Measurements from ENCODE around the gene RAB3IL1. TPM values are rescaled to one million over a fixed set of nuclear protein-coding genes. Genes with fewer than 3 reads are reported as not detected.

The RAB3IL1 gene
- total and polyA plus RNA-seq, 9 of the 15 experiments (the other 6 are each of a cell fraction or from before 2014, with no cell fraction given) = 0.15 to 42.6 (median 15.5) TPM

DNA sequence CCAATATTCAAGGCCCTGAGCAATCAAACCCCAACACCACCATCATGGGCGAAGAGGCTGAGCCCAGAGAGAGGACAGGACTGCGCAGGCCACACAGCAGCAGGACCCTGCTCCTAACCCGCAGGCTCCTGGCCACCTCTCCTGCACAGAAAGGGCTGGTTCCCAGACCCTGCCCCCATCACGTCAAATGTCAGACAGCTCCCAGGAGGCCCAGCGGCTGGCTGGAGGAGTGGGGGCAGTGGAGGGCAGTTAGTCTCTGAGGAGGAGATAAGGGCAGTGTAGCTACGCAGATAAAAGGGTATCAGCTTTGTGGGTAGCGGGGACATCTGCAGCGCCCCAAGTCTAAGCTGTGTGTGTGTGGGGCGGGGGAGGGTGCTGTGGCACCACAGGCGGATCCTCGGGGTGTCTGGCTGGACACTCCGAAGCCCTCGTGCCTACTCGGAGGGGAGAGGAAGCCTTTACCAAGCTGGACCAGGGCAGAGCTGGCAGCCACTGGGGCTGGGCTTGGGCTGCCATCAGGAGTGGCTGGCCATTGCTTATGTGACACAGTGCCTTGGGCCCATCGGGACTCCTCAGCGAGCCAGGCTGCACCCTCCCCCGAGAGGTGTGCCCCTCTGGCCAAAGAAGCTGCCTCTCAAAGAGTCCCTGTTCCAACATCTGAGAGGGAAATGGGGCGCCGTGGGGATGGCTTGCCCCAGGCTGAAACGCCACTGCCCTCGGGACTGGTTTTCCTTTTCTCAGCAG lies 47.5 kb downstream of the RAB3IL1 start (continued):
- TF ChIP-seq, protein P1, sequence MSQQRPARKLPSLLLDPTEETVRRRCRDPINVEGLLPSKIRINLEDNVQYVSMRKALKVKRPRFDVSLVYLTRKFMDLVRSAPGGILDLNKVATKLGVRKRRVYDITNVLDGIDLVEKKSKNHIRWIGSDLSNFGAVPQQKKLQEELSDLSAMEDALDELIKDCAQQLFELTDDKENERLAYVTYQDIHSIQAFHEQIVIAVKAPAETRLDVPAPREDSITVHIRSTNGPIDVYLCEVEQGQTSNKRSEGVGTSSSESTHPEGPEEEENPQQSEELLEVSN (IDR thresholded peaks at IDR 0.05; ENCODE audit: borderline replicate concordance in 1 of 2, extremely low read depth in 1 of 2, insufficient read depth in 1 of 2, insufficient read length in 1 of 2, low read depth in 1 of 2, low read length in 1 of 2, poor library complexity in 1 of 2, severe bottlenecking in 1 of 2) = peak; percentile 26 to 31
- peak; percentile 92 for TF ChIP-seq ZNF766 (CRISPR knock-in tag; conservative IDR thresholded peaks at IDR 0.05)
- no peak for TF ChIP-seq ZNF77 (CRISPR knock-in tag; IDR thresholded peaks at IDR 0.05)
- TF ChIP-seq, protein P2, sequence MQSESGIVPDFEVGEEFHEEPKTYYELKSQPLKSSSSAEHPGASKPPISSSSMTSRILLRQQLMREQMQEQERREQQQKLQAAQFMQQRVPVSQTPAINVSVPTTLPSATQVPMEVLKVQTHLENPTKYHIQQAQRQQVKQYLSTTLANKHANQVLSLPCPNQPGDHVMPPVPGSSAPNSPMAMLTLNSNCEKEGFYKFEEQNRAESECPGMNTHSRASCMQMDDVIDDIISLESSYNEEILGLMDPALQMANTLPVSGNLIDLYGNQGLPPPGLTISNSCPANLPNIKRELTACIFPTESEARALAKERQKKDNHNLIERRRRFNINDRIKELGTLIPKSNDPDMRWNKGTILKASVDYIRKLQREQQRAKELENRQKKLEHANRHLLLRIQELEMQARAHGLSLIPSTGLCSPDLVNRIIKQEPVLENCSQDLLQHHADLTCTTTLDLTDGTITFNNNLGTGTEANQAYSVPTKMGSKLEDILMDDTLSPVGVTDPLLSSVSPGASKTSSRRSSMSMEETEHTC (IDR thresholded peaks at IDR 0.05) = 0 out of 2 replicates have a peak, but pooled peaks have one; percentile 66
- TF ChIP-seq NR2F6 (CRISPR knock-in tag; IDR thresholded peaks at IDR 0.05) = no peak
- peak; percentile 80 for TF ChIP-seq FOXM1 (IDR thresholded peaks at IDR 0.05; ENCODE audit: low read depth)
- no peak for TF ChIP-seq FOXM1 (CRISPR knock-in tag; IDR thresholded peaks at IDR 0.05; ENCODE audit: low read depth)
- peak; percentile 81 to 87 for TF ChIP-seq TRIM24 (IDR thresholded peaks at IDR 0.05)
- TF ChIP-seq BRF1 (IDR thresholded peaks at IDR 0.05; ENCODE audit: borderline replicate concordance, extremely low read depth, insufficient read length) = no peak
- TF ChIP-seq SLC30A9 (CRISPR knock-in tag; IDR thresholded peaks at IDR 0.05) = no peak
- TF ChIP-seq, protein P3, sequence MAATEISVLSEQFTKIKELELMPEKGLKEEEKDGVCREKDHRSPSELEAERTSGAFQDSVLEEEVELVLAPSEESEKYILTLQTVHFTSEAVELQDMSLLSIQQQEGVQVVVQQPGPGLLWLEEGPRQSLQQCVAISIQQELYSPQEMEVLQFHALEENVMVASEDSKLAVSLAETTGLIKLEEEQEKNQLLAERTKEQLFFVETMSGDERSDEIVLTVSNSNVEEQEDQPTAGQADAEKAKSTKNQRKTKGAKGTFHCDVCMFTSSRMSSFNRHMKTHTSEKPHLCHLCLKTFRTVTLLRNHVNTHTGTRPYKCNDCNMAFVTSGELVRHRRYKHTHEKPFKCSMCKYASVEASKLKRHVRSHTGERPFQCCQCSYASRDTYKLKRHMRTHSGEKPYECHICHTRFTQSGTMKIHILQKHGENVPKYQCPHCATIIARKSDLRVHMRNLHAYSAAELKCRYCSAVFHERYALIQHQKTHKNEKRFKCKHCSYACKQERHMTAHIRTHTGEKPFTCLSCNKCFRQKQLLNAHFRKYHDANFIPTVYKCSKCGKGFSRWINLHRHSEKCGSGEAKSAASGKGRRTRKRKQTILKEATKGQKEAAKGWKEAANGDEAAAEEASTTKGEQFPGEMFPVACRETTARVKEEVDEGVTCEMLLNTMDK (IDR thresholded peaks at IDR 0.05; ENCODE audit: borderline replicate concordance, insufficient read depth, low read depth, low read length, poor library complexity, severe bottlenecking) = no peak
- no peak for TF ChIP-seq SAFB (IDR thresholded peaks at IDR 0.05; ENCODE audit: borderline replicate concordance, low read depth, low read length)
- TF ChIP-seq TEAD4 (IDR thresholded peaks at IDR 0.05; ENCODE audit: low read length) = peak; percentile 94
- no peak for TF ChIP-seq TEAD4 (CRISPR knock-in tag; IDR thresholded peaks at IDR 0.05; ENCODE audit: borderline replicate concordance)
- no peak for TF ChIP-seq SMARCB1 (IDR thresholded peaks at IDR 0.05; ENCODE audit: insufficient read length, low read depth)
- TF ChIP-seq, protein P4, sequence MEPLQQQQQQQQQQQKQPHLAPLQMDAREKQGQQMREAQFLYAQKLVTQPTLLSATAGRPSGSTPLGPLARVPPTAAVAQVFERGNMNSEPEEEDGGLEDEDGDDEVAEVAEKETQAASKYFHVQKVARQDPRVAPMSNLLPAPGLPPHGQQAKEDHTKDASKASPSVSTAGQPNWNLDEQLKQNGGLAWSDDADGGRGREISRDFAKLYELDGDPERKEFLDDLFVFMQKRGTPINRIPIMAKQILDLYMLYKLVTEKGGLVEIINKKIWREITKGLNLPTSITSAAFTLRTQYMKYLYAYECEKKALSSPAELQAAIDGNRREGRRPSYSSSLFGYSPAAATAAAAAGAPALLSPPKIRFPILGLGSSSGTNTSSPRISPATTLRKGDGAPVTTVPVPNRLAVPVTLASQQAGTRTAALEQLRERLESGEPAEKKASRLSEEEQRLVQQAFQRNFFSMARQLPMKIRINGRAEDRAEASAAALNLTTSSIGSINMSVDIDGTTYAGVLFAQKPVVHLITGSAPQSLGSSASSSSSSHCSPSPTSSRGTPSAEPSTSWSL (CRISPR knock-in tag; IDR thresholded peaks at IDR 0.05; ENCODE audit: borderline replicate concordance) = no peak
- no peak; the same call in 1 of the 2 replicates for TF ChIP-seq ZFPM2 (CRISPR knock-in tag; IDR thresholded peaks at IDR 0.05)
- TF ChIP-seq PTRF (tag; IDR thresholded peaks at IDR 0.05) = no peak
- TF ChIP-seq NFATC3 (IDR thresholded peaks at IDR 0.05) = no peak
- peak; percentile 98 for TF ChIP-seq CBFA2T3 (IDR thresholded peaks at IDR 0.05)
- TF ChIP-seq, protein P5, sequence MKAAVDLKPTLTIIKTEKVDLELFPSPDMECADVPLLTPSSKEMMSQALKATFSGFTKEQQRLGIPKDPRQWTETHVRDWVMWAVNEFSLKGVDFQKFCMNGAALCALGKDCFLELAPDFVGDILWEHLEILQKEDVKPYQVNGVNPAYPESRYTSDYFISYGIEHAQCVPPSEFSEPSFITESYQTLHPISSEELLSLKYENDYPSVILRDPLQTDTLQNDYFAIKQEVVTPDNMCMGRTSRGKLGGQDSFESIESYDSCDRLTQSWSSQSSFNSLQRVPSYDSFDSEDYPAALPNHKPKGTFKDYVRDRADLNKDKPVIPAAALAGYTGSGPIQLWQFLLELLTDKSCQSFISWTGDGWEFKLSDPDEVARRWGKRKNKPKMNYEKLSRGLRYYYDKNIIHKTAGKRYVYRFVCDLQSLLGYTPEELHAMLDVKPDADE (conservative IDR thresholded peaks at IDR 0.05; ENCODE audit: control insufficient read depth, low read depth, low read length) = no peak

All from K562 (cell line).